RKO (cell line): ENCODE results near the gene KRTAP5-2.

Experiments
- DNase-seq: peaks from one replicate; pipeline ENCODE4 v3.0.0-alpha.2; 2016; ENCODE audit warnings: low spot score

KRTAP5-2 gene

GRCh38 chr11:1567721-1568100, 30.4 kb downstream of the KRTAP5-2 start:
- no peak for DNase-seq

- DNase-seq, result no peak
These were observed 30.9 kb downstream of the KRTAP5-2 start for GRCh38 chr11:1567052-1567720.

- DNase-seq, result no peak
These were observed 31.6 kb downstream of the KRTAP5-2 start for GRCh38 chr11:1566381-1567051.

- DNase-seq, result no peak
These were observed 32.2 kb downstream of the KRTAP5-2 start for GRCh38 chr11:1565904-1566247.

GRCh38 chr11:1565173-1565903, 32.8 kb downstream of the KRTAP5-2 start:
- no peak for DNase-seq

GRCh38 chr11:1564535-1565172, 33.4 kb downstream of the KRTAP5-2 start:
- peak; percentile 85 for DNase-seq

- no peak for DNase-seq
These were observed 34.2 kb downstream of the KRTAP5-2 start for GRCh38 chr11:1563697-1564534.

- DNase-seq, result no peak
These were observed 34.9 kb downstream of the KRTAP5-2 start for GRCh38 chr11:1563149-1563638.

- no peak for DNase-seq
These were observed 35.5 kb downstream of the KRTAP5-2 start for GRCh38 chr11:1562469-1563148.

GRCh38 chr11:1561955-1562354, 36.1 kb downstream of the KRTAP5-2 start:
- DNase-seq, result no peak

- no peak for DNase-seq
These were observed 36.8 kb downstream of the KRTAP5-2 start for GRCh38 chr11:1561266-1561665.

GRCh38 chr11:1560649-1561251, 37.3 kb downstream of the KRTAP5-2 start:
- no peak for DNase-seq

GRCh38 chr11:1560002-1560648, 38.0 kb downstream of the KRTAP5-2 start:
- DNase-seq, result no peak

GRCh38 chr11:1559111-1559951, 38.8 kb downstream of the KRTAP5-2 start:
- DNase-seq, result no peak

GRCh38 chr11:1558775-1559110, 39.4 kb downstream of the KRTAP5-2 start:
- DNase-seq, result no peak

GRCh38 chr11:1557904-1558774, 40.0 kb downstream of the KRTAP5-2 start:
- DNase-seq, result no peak

GRCh38 chr11:1557051-1557884, 40.8 kb downstream of the KRTAP5-2 start:
- no peak for DNase-seq
